ENCODE measurements around the gene PRKD1.
A peak's percentile ranks its signal among the peaks of the same experiment; 100 is the strongest.

Gene PRKD1

DNA sequence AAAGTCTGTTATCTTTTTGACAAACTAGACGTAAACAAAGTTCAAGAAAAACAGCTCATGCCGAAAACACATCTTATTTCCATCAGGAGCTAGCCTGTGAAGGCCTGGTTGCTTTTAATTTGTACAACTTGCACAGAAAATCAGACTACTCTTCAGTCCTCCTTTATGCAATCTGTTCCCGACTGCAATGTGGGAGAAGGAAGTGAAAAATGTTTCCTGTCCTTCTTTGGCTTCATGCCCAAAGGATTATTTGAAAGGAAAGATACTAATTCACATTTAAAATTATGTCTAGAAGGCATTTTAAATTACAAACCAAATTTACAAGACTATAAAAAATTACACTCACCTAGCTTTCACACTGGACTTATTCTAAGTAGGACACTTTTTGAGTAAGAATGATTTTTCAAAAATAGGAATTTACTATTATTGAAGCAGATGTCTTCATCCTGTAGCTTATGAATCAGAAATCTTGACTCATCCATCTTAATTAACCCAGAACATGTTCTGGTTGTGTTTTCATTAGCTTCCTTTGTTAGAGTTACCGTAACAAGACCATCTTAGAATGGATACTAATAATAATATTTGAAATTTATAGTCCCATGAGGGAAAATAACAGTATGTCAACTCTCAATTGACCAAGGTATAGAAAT lies 272.6 kb downstream of the PRKD1 start:
- DNase-seq = no peak

DNA sequence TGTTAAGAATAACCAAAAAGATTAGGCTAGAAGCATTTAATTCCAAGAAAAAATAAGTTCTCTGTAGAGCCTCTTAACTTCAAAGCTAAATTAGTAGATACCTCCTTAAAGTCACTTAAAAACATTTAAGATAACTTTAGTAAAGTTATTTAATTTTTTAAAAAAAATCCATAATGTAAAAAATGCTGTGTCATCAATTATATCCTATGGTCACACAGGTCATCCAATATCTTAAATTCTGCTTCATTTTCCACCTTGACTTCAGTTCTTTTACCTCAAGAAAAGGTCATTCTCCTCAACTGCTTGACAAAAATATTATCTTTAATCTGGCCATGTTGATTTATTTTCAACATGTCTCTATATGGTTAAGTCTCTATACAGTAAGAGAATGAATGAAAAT lies 274.3 kb downstream of the PRKD1 start:
- no peak for DNase-seq

DNA sequence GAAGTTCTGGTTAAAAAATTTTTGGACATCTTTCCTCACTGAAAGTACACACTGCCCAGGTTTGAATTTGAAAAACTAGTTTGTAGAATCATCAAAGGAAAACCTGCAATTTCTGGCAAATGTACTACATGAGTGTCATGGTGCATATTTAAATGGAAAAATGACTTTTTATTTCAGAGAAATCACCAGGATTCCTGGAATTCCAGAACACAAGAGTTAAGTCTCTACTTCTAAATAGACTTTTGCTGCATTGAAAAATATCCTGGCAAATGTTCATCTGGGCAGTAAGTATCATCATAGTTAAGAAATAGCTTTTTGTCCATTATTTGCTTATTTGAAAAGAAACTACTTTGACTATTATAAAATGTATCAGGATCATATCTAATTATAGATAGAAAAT lies 275.1 kb downstream of the PRKD1 start:
- no peak for DNase-seq

DNA sequence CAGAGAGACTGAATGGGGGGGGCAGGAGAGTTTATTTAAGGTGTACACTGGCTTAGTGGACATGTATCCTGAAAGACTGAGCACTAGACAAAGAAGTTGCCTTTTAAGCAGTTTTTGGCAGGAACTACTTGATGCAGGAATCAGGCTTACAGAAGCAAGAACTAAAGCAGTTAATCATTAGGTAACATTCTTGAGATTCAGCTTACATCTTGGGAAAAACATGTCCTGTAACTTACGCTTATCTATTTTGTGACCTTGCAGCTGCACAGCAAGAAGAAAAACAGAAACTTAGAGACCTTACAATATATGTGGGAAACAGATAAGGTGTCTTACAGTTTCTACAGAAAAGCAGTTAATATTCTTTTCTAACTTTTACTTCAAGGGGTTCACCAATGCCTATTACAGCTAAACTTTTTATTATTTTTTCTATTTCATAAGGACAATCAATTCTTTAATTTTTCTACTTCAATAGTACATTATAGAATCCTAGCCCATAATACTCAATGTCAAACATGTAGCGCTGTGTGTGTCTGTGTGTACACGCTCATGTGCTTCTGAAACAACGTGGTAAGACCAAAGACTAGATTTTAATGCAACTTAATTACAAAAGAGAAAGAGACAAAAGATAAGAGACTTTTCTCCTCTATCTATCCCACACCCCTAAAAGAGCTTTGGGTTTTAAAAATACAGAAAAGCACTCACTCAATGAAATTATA lies 276.9 kb downstream of the PRKD1 start:
- no peak for DNase-seq

DNA sequence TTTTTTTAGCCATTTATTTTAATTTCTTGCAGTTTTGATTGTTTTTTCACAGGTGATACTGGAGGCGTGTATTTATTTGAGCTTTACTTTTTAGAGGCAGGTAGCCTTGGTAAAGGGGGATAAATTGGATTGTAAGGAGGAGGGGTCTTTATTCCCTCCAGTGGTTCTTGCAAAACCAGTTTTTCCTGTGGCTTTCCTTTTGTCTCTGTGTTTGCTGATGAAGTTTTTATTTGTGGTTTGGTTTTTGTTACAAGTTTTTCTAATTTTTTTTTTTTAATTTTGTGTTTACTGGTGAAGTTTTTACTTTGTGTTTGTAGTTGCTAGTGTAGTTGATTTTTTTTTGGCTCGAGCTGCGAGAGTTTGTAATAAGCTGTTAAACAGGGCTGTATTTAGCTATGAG lies 278.5 kb downstream of the PRKD1 start:
- no peak for DNase-seq

DNA sequence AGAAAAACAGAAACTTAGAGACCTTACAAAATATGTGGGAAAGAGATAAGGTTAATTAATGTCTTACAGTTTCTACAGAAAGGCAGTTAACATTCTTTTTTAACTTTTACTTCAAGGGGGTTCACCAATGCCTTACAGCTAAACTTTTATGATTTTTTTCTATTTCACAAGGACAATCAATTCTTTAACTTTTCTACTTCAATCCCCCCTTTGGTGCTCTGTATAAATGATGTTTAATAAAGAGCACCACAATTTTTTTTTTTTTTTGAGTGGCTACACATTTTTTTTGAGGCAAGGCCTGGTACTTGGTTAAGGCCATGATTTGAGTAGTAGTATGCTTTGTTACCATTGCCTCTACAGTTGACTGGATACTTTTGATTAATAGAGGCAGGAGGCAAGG lies 279.6 kb downstream of the PRKD1 start:
- DNase-seq = no peak

DNA sequence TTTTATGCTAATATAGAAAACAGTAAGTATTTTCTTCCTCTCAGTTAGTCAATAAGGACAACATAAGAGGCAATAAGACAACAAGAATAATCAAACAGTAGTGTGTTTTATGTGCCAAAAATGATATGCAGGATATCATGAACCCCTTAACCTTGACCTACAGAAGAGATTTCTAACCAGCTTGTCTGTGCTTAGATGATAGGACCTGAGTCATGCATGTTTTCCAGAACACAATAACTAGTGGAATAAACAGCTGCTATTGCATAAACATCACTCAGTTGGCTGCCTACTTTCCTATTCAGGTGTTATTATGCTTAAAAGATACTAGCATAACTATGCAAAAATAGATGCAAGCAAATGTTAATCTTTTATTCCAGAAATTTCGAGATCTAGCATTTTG lies 282.5 kb downstream of the PRKD1 start:
- no peak for DNase-seq

DNA sequence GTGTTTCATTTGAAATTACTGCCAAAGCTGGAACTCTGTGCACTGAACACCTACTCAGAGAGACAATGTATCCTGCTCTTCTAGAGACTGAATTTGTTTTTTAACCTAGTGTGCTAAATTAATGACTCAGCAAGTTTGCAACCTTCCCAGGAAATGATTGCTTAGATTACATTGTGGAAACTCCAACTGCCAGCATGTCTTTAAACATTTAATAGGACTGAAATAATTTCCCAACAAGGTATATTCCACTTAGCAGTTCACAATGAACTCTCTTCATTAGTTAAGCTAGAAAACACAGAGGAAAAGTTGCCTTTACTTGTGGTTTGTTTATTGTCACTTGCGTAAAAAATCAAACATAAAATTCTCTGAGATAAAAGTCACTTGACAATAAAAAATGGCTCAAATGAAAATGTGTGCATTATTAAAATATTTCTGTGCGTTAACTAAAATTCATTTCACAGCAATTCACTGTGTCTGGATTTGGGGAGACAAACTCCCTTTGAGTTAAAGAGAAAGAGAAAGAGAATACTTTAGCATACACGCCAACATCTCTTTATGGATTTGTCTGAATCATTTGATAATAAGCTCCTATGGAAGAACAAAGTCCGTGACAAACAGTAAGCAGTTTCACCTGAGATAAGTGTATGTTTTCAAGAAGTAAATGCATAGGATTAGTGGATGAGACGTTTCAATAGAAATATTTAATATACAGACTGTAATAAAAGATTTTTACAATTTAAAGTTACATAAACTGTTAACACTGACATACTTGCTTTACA lies 284.0 kb downstream of the PRKD1 start:
- DNase-seq = no peak

DNA sequence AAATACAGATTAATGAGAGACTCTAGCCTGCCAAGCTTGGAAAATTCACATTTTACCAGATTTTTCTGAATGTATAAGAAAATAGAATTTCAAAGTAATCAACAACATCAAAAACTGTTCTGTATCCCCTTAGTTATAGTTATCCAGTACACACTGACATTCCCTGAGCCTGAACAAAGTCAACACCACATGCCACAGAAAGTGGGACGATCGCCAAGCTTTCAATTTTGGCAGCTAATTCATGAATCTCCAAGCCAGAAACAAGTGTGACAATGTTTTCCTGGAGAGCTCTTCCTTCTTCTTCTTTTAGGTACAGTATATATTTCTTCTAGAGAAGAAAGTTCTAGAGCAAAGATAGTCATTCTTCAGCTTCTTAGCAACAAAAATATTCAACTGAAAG lies 290.2 kb downstream of the PRKD1 start:
- no peak for DNase-seq

DNA sequence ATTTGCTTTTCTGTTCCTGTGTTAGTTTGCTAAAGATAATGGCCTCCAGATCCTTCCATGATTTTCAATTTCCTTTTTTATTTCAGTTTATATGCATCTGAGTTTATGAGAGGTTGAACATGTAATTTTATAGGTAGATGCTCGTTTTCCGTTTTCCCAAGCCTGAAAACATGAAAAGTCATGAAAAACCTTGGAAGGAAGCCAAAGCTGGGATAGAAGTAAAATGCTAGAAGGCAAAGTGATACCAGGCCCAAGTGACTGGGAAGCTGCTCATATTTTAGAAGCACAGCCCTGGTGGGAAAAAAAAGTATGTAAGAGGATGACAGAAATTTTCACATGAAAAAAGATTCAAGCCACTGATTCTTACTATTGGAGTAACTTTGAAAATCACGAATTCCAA lies 290.8 kb downstream of the PRKD1 start:
- DNase-seq = no peak

DNA sequence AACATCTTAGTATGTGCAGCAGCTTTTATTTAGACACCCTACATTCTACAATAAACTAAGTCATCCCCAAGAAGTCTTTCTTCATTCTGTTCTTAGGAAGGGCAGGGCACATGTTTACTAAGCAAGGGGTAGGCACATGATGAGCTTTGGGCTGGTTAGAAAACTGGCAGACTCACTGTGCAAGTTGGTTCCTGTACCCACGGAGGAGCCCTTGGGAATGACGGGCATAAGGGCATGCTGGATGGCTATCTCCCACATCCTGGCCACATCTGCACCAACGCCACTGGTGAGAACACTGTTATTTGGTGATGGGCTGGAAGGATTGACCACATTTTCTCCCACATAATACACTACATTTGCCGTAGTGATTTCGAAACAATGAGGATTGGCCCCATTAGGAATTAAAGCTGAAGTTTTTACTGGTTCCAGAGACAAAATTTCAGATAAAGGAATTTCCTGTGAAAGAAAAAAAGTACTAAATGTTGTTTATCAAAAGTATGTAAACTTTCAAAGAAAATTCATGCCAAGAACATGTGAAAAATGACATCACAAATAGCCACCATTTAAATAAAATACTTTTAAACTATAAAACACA lies 297.0 kb downstream of the PRKD1 start:
- no peak for DNase-seq

DNA sequence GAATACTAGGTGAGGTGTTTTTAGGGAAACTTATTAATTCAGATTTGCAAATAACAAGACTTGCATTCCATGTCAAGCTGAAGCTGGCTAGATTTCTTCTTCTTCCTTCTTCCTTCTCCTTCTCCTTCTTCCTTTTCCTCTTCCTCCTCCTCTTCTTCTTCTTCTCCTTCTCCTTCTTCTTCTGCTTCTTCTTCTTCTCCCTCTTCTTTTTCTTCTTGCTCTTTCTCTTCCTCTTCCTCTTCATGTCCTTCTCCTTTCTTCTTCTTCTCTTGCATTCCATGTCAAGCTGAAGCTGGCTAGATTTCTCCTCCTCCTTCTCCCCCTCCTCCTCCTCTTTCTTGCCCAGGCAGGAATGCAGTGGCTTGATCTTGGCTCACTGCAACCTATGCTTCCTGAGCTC lies 297.8 kb downstream of the PRKD1 start:
- no peak for DNase-seq

DNA sequence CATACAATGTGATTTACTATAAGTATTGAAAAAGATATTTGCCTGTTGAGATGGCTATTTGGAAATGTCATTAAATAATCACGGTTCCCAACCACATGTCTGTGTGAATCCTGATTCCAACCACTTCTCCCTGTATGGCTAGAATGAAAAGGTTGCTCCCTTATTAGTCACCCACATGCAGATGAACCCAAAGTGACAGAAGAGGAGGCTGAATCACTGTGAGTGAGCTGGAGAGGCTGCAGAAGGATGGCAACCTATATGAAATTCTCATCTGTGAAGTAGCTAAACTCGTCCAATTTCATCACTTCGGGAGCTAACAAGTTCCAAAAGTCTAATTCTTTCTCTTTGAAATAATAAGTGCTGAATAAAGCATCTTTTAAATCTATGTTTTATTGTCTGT lies 300.5 kb downstream of the PRKD1 start:
- no peak for DNase-seq

DNA sequence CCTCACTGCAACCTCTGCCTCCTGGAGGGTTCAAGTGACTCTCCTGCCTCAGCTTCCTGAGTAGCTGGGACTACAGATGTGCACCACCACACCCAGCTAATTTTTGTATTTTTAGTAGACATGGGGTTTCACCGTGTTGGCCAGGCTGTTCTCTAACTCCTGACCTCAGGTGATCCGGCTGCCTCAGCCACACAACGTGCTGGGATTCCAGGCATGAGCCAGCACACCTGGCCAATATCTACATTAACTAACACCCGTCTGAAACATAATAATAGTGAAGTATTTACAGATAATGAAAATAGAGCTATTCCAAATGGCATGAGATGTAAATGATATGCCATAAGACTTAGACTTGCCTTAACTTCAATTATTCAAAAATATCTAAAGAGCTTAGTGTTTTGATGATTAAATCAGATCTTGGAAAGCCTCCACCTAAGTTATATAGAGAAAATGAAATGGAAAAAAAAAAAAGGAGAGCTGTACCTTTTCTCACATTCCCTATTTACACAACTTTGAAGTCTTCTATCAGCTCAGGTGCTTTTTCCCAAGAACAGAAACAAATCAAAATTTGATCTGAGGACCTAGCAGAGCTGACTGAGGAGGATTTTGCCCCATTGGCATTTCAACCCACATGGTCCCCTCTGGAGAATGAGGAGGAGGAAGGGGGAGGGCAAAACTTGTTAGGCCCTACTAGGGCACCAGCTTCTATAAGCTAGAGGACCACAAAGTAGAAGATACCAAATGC lies 309.2 kb downstream of the PRKD1 start:
- DNase-seq = no peak

DNA sequence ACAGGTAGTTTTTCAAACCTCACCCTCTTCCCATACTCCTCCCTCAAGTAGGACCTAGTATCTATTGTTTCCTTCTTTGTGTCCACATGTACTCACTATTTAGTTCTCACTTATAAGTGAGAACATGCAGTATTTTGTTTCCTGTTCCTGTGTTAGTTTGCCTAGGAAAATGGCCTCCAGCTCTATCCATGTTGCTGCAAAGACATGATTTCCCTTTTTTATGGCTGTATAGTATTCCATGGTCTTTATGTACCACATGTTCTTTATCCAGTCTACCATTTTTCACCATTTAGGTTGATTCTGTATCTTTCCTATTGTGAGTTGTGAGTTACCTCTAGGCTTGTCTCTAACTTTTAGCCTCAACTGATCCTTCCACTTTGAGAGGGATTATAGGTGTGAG lies 310.7 kb downstream of the PRKD1 start:
- no peak for DNase-seq

DNA sequence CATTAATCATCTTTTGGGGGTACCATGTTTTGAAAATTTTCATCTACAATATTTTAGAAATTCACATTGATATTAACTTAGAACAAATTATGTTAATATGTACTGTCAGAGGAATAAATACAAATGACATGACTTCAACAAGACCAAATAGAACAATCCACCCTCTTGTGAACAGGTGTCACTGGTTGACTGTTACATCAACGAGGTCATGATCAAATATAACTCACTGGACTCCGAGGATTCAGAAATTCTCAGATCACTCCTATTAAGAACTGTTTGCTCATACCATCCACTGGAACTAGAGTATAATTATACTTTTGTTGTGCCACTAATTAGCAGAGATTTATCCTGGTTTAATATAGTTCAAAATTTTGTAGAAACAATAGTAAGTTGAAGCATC lies 318.8 kb downstream of the PRKD1 start:
- no peak for DNase-seq

DNA sequence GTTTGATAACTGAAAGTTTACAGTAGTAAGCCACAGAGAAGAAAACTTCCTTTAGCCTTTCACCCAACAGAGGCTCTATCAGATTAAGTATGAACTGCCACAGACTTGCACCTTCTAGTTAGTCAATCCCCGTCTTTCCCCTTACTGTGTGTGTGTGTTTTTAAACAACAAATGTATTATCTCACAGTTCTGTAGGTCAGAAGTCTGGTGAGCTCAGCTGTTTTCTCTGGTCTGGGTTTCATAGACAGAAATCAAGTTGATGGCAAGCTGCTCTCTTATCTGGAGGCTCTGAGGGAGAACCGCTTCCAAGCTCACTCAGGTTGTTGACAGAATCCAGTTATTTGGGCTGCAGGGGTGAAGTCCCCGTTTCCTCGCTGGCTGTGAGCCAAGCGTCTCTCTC lies 320.5 kb downstream of the PRKD1 start:
- no peak for DNase-seq

DNA sequence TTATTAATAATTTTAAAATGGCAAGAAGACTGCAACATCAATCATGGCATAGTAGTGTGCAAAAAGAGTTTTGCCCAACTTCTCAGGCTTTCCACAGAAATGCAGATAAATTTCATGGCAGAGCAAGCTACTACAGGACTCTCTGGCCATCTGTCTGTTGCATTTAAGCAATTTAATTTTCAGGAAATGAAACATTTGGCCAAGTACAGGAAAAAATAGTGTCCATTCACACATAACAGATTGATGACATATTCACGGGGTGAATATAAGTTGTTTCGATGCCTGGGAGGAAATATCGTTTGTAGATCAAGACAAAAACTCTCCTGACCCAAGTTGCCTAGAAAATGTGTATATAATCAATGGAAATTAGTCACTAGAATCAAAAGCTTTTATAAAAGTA lies 324.0 kb downstream of the PRKD1 start:
- no peak for DNase-seq

DNA sequence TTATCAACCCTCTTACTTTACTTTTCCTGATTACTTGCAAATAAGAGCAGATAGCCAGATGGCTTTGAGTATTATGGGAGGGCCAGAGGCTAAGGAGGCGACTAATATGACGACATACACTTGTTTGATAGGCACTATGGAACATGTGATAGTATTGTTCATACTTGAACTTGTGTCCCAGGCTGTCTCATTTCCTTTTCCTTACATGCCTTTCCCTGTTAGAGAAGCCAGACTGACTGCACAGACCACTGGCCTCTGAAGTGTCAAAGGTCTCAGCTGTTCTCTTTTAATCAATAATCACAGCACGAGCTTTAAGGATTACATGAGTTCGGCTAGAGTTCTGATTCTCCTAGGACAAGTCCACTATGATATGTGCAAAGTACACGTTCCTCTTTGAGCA lies 326.0 kb downstream of the PRKD1 start:
- DNase-seq = no peak

DNA sequence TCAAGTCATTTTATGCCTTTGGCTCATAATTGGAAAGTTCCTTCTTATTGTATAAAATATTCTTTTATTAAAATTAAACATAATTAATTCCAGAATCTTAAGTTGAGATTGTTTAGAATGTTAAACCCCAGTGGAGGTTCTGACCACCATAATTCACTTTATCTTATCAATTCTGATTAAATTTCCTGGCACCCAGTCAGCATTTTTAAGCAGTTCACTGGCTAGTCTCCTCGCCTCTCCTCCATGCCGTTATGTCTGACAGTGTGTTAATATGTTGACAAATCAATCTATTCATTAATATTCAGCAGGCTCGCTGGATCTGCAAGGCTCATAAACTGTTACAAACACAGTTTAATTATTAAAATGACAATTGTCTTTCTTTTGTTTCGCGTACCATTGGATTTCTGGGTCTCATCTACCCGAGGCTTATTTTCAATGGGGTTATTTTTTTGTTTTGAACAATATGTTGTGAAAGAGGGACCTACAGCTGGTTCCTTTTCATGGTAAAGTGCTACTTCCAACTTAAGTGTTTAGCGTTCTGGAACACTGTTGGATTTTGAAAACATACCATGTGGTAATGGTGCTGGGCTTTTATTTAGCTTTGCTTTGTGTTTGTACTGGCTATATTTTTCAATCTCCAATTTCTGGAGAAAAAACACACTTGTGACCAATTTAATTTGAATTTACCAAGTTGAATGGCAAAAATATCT lies 339.7 kb downstream of the PRKD1 start:
- DNase-seq = no peak

DNA sequence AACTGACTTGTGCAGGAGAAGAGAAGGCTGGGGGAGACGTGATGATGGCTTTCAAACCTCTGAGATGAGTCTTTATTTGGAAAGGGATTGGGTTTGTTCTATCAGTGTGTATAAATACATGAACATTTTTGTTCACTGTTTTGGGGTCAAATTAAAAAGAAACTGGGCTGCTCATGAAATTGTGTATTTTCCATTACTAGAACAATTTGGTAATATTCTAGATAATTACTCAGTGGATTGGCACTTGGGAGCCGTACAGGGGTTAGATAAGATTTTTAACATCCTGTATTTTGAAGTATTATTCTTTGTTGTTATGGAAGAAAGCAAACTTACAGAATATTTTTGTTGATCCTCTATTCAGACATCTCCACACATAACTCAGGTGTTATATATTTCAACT lies 340.6 kb downstream of the PRKD1 start:
- no peak for DNase-seq

DNA sequence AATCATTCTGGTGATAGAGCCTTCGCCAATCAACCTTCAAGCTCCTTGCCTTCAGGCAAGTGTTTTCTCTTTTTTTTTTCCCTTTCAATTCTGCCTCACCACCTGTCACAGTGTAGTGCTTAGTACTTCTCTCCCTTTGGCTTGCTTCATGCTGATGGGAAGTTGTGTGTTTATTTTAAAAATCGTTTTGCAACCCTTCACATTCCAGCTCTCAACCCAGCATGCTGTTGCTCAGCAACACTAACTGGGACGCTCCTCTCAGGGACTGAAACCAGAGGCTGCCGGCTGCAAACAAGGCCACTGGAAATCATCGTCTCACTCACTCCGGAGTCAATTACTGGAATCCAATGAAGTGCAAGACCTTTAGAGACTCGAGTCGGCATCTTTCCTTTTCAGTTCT lies 342.7 kb downstream of the PRKD1 start:
- DNase-seq = peak; percentile 77

DNA sequence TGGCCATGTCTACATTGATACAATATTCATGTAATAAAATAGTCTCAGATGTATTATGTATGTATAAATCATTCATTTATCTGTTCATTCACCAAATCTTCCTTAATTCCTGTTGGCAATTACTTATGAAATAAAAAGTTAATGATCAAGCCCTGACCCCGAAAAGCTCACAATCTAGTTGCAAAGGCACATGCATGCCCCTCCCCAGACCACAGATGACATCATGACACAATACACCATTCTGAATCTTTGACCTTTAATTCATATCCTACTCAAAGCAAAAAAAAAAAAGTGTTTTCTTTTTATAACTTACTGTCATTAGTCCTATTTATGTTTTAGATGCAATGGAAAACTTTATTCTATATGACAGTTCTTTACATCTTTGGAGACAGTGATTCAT lies 346.9 kb downstream of the PRKD1 start:
- DNase-seq = no peak
